ENCODE results near the gene SPECC1. TPM values are rescaled to one million over a fixed set of nuclear protein-coding genes. Genes with fewer than 3 reads are reported as not detected.

SPECC1 gene
- total RNA-seq, 1 donor from 2014 or later = 26.9 TPM

DNA sequence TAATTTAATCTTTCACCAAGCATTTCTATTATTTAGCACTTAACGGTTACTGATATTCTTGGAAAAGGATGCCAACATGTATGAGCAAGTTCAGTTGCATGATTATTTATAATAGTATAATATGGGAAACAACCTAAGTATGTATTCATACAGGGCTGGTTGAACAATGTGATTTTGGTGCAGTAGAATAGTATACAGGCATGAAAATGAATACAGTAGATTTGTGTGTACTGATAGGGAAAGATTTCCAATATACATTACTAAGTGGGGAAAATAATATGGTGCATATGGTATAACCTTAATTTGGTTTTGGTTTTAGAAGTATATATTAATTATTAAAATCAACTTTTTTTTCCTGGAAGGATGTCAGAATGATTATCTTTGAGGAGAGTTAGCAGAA, 109.1 kb downstream of the SPECC1 start:
- Histone ChIP-seq H3K9me3 (no peaks in the 10 kb centered on the region), H3K4me1 (peaks cover 11% of the 10 kb centered on the region), H3K27me3 (ENCODE audit: low read depth) (no peaks in the 10 kb centered on the region), H3K4me3 (no peak overlapping the region), H3K27ac (no peak overlapping the region), H3K36me3 (no peaks in the 10 kb centered on the region)
- TF ChIP-seq, protein P1, sequence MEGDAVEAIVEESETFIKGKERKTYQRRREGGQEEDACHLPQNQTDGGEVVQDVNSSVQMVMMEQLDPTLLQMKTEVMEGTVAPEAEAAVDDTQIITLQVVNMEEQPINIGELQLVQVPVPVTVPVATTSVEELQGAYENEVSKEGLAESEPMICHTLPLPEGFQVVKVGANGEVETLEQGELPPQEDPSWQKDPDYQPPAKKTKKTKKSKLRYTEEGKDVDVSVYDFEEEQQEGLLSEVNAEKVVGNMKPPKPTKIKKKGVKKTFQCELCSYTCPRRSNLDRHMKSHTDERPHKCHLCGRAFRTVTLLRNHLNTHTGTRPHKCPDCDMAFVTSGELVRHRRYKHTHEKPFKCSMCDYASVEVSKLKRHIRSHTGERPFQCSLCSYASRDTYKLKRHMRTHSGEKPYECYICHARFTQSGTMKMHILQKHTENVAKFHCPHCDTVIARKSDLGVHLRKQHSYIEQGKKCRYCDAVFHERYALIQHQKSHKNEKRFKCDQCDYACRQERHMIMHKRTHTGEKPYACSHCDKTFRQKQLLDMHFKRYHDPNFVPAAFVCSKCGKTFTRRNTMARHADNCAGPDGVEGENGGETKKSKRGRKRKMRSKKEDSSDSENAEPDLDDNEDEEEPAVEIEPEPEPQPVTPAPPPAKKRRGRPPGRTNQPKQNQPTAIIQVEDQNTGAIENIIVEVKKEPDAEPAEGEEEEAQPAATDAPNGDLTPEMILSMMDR (IDR thresholded peaks at IDR 0.05) = no peak
- intact Hi-C loops (cut with DNase I) = loop anchor here (10.0 kb wide), 1 partner anchor 113 kb away; the partner anchor contains the start of gene SPECC1
- DNase-seq = no peak
- no peak for ATAC-seq

DNA sequence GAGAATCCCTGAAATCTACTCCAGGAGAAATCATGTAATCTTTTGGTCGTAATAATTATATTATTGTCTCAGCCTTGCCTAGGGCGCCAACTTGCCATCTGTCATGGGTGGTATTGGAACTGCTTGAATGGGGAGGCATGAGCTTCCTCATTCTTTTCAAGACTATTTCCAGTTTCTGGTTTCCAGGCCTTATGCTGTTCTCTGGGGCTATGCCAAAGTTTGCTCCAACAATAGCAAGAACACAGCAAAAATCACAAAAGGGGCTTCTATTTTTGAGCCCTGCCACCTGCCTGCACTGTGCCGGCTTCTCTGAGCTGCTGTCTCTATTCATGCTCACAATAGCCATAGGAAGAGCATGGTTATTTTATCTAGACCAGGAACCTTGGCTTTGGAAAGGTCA, 111.7 kb downstream of the SPECC1 start:
- TF ChIP-seq, protein P1 (IDR thresholded peaks at IDR 0.05) = no peak
- no peak for ATAC-seq

DNA sequence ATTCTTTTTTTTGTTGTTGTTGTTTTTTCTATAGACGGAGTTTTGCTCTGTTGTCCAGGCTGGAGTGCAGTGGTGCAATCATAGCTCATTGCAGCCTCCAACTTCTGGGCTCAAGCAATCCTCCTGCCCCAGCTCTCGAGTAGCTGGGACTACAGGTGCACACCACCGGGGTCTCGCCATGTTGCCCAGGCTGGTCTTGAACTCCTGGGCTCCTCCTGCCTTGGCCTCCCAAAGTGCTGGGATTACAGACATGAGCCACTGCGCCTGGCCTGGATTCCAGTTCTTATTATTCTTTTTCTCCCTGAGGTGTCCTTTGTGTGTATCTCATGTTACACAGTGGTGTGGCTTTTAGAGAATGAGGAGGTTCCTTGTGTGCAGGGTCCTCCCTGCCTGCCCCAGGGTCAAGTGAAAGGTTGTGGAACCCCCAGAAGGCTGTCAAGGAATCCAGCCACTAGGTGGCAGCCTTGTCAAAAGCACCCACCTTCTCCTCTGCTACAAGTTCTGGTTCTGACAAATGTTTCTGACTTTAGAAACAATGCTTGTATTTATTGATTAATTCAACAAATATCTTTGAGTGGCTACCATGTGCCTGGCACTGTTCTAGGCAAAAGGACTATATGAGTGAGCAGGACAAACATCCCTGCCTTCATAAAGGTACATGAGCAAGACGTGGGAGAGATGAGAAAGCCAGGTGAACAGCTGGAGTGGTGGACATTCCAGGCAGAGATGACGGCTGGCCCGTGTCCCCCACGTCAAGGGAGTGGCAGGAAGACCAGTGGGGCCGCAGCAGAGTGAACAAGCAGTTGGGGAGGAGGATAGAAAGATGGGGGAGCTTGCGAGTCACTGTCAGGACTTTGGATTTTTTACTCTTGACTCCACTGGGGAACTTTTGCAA, 112.4 kb downstream of the SPECC1 start:
- peaks cover 4% of the 10 kb centered on the region for H3K36me3 ChIP-seq
- no peaks in the 10 kb centered on the region for H3K27me3 ChIP-seq (ENCODE audit: low read depth)
- no peaks in the 10 kb centered on the region for H3K9me3 ChIP-seq
- H3K4me3 ChIP-seq = no peak overlapping the region
- TF ChIP-seq, protein P1 (IDR thresholded peaks at IDR 0.05) = peak; percentile 86
- H3K4me1 ChIP-seq = peaks cover 11% of the 10 kb centered on the region
- no peak overlapping the region for H3K27ac ChIP-seq
- ATAC-seq (peak; percentile 80 to 83), DNase-seq (peak; percentile 59)
- intact Hi-C loops (cut with DNase I) = loop anchor here (10.0 kb wide), 1 partner anchor 193 kb away; no protein-coding TSS in a partner anchor

More for the DNA sequence above, 111.7 kb downstream of the SPECC1 start:
- no peak overlapping the region for H3K27ac ChIP-seq
- no peak for DNase-seq
- H3K4me3 ChIP-seq = no peak overlapping the region
- H3K36me3 ChIP-seq = peaks cover 4% of the 10 kb centered on the region
- intact Hi-C loops (cut with DNase I) = loop anchor here (10.0 kb wide), 1 partner anchor 194 kb away; no protein-coding TSS in a partner anchor
- H3K9me3 ChIP-seq = no peaks in the 10 kb centered on the region
- H3K27me3 ChIP-seq (ENCODE audit: low read depth) = no peaks in the 10 kb centered on the region
- H3K4me1 ChIP-seq = peaks cover 11% of the 10 kb centered on the region

DNA sequence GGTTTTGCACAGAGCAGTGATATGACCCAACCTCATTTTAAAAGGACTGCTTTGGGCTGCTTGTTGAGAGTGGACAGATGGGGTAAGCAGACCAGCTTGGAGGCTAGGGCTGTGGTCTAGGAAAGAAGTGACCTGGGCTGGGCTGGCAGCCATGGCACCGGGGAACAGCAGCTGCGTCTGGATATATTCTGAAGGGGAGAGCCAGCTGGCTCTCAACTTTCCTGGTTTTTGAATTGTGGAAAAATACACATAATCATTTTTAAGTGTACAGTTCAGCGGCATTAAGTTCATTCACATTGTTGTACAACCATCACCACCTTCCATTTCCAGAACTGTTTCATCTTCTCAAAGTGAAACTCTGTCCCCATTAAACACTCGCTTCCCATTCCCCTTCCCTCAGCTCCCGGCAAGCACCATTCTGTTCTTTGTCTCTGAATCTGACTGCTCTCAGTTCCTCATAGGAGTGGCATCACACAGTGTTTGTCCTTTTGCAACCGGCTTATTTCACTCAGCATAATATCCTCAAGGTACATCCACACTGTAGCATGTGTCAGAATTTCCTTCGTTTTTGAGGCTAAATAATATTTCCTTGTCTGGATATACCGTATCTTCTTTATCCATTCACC, 113.2 kb downstream of the SPECC1 start:
- H3K27ac ChIP-seq = no peak overlapping the region
- peaks cover 4% of the 10 kb centered on the region for H3K36me3 ChIP-seq
- H3K9me3 ChIP-seq = no peaks in the 10 kb centered on the region
- H3K4me3 ChIP-seq = no peak overlapping the region
- no peak for DNase-seq
- intact Hi-C loops (cut with DNase I) = loop anchor here (10.0 kb wide), 1 partner anchor 192 kb away; no protein-coding TSS in a partner anchor
- H3K27me3 ChIP-seq (ENCODE audit: low read depth) = no peaks in the 10 kb centered on the region
- ATAC-seq = peak; percentile 56 to 68
- TF ChIP-seq, protein P1 (IDR thresholded peaks at IDR 0.05) = no peak
- peaks cover 11% of the 10 kb centered on the region for H3K4me1 ChIP-seq

DNA sequence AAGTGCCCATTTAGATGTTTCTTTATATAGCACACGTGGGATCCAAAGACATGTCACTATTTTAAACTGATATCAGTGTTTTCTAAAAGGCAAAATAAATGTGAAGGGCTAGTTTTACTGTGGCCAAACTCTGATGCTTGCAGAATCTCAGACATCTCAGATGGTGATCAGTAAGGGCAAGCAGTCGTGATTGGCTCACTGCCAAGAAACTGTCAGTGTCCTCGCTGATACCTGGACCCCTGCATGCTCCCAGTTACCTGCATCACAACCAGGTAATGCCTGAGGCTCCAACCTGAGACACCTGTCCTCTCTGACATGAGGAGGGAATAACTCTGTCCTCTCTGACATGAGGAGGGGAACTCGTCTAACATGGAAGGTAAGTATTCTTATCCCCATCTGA, 114.0 kb downstream of the SPECC1 start:
- TF ChIP-seq, protein P1 (IDR thresholded peaks at IDR 0.05) = no peak
- peaks cover 4% of the 10 kb centered on the region for H3K36me3 ChIP-seq
- intact Hi-C loops (cut with DNase I) = loop anchor here (10.0 kb wide), 1 partner anchor 192 kb away; no protein-coding TSS in a partner anchor
- ATAC-seq (no peak), DNase-seq (no peak)
- no peaks in the 10 kb centered on the region for H3K9me3 ChIP-seq
- no peaks in the 10 kb centered on the region for H3K27me3 ChIP-seq (ENCODE audit: low read depth)
- no peak overlapping the region for H3K27ac ChIP-seq
- peaks cover 11% of the 10 kb centered on the region for H3K4me1 ChIP-seq
- no peak overlapping the region for H3K4me3 ChIP-seq

Data from lower lobe of right lung (tissue), 2 donors.